ENCODE results near the gene SLC30A3.

SLC30A3 gene

GRCh38 chr2:27225526-27225925 is 37.3 kb downstream of the SLC30A3 start:
- DNase-seq: no peak

- no peak for DNase-seq
Measured at GRCh38 chr2:27223416-27223815, 39.4 kb downstream of the SLC30A3 start.

- DNase-seq: no peak
Measured at GRCh38 chr2:27222407-27222806, 40.4 kb downstream of the SLC30A3 start.

DNA sequence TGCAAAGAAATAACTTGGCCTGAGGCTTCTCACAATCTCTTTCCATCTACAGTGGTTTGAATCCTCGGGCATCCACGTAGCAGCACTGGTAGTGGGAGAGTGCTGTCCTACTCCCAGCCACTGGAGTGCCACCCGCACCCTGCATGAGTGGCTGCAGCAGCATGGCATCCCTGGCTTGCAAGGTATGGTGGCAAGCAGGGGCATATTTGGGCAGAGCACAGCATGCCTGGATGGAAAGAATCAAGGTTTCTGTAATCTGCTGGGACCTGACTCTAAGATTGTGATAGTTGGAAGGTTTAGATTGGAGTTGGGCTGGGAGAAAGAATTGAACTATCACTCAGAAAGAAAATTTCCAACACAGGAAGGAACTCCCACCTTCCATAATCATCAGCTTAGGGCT is 41.7 kb downstream of the SLC30A3 start:
- DNase-seq: no peak

DNA sequence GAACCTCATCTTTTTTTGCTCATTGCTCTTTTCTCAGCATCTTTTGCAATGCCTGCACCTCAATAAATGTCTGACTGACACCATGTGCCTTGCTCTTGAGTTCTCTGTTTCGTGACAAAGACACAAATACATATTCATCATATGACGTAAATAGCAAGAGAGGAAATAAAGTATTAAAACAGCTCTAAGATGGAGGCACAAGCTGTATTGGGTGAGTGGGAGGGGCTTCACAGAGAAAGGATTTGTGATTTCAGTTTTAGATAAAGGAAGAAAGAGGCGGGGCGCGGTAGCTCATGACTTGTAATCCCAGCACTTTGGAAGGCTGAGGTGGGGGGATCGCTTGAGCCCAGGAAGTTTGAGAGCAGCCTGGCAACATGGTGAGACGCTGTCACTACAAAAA is 42.8 kb downstream of the SLC30A3 start:
- DNase-seq: no peak

DNA sequence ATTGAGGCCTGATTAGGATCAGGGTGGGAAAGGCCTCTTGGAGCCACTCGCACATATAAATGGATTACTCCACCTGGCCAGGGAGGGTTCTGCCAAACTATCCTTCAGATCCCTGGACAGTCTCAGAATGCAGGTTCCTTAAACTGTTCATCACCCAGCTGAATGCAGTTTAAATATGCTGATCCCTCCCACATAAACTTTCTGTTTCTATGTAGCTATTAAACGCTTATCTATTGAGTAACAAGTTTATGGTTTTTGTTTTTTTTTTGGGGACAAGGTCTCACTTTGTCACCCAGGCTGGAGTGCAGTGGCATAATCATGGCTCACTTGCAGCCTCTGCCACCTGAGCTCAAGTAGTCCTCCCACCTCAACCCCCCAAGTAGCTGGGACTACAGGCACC is 43.8 kb downstream of the SLC30A3 start:
- DNase-seq: no peak

- no peak for DNase-seq
Measured at GRCh38 chr2:27218614-27219013, 44.2 kb downstream of the SLC30A3 start.

GRCh38 chr2:27217173-27218121 is 45.4 kb downstream of the SLC30A3 start, which contains the start of gene CAD:
Gene CAD, plus strand, starts transcription at chr2:27217369. Its CDS starts 183 bp downstream, at chr2:27217552.
- DNase-seq: peak; percentile 86 to 91

GRCh38 chr2:27216416-27217137 is 46.3 kb downstream of the SLC30A3 start:
- no peak for DNase-seq

DNA sequence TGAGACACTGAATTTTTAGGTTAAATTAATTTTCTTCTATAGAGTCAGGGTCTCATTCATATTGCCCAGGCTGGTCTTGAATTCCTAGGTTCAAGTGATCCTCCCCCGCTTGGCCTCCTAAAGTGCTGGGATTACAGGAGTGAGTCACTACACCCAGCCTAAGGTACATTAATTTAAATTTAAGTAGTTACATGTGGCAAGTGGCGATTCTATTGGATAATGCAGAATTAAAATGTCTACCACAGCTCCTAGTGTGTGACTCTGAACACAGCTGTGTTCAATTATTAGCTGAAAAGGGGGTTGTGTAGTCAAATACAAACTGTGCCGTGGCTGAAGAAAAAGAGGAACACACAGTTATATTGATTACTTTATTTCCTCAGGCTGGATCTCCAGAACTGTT is 47.9 kb downstream of the SLC30A3 start:
- DNase-seq: no peak

GRCh38 chr2:27212626-27213471 is 50.0 kb downstream of the SLC30A3 start:
- DNase-seq: peak; percentile 52 to 53

GRCh38 chr2:27211943-27212625 is 50.8 kb downstream of the SLC30A3 start, which contains the start of the genes ATRAID and SLC5A6:
Gene ATRAID, plus strand, starts transcription at chr2:27212041. Its CDS starts 328 bp downstream, at chr2:27212369.
Gene SLC5A6, minus strand, starts transcription at chr2:27212268. Its CDS starts 4,618 bp downstream, at chr2:27207650.
- peak; percentile 85 to 88 for DNase-seq

DNA sequence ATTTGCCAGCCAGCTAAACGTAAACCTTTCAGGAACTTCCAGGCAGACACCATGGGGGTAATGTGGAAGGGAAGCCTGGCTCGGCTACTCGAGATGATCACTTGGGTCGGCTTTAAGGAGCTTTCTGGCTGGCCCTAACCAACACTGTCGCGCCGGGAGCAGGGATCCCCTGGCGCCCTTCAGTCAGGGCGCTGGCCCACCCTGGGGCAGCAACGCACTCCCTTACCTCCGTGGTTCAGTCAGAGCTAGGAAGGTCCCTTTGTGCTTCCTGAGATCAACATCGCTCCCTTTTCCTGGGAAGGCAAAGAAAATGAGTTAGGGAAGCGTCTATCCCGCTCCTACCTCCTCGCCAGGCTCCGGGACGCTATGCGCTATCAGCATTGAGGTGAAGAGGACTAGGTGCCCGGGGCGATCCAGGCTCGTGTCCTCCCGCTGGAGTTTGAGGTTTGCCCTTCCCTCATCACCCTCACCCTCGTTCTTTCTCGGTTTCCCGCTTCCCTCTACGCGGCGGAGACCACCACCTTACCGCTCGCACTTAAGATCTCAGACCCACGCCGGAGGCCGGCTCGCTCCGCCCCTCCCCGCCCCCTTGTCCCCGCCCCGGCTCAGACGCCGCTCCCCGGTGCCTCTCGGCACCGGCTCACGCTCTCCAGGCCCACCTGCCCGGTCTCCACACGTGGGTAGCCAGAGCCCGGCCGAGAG is 51.5 kb downstream of the SLC30A3 start:
- peak; percentile 37 to 61 for DNase-seq

- peak; percentile 9 to 21 for DNase-seq
Measured at GRCh38 chr2:27209621-27210401, 53.0 kb downstream of the SLC30A3 start.

DNA sequence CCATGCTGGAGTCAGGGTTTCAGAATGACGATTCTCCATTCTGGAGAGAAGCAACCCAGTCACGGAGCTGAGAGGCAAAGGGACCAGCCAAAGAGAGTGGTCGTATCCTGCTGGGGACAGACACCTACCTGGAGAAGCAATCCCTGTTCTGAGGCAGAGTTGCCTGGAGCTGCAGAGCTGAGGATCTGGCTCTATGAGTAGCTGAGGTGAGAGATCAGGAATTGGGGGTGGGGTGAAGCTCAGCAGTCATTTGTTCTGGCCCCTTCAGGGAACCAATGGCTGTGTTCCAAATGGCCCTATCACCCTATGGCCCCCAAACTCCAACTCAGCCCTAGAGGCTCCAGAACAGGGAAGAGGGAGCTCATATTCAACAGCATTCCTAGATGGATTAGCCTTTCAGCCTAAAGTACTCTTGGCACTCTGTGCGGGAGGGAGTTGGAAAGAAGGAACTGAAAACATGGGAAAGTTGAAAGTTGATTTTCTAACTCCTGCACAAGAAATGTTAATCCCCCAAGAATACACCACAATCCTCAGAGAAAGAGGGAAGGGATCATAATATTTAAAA is 54.3 kb downstream of the SLC30A3 start:
- no peak for DNase-seq

DNA sequence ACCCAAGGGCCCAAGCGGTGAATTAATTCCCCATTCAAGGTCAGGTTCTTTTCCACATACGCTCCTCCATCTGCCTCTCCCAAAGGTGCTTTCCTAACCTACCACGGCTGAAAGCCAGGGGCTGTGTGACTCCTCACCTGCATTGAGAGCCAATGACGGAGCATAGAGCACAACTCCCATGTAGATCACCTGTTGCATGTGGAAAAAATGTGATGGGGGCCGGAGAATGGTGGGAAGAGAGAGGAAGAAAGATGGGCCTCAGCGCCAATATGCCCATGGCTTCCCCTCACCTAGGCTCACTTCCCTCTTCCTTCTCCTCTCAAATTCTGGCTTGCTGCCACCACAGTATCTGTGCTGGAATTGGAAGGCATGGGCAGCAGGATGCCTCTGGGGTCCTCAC is 56.5 kb downstream of the SLC30A3 start:
- no peak for DNase-seq

DNA sequence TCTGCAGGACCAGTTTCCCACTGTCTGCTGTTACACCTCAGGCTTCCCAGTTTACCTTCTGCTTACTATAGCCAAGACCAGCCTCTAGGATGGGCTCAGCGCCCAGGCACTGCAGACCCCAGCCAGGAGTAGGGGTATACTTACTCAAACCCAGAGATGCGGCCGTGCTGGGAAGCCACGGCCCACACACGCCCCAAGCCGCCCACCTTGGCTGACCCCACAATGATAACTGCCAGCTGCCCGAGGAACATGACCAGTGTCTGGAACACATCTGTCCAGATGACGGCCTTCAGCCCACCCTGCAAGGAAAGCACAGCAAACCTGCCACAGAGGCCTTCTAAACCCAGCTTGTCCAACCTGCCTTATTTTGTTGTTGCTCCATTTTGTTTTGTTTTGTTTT is 57.6 kb downstream of the SLC30A3 start:
- DNase-seq: no peak

DNA sequence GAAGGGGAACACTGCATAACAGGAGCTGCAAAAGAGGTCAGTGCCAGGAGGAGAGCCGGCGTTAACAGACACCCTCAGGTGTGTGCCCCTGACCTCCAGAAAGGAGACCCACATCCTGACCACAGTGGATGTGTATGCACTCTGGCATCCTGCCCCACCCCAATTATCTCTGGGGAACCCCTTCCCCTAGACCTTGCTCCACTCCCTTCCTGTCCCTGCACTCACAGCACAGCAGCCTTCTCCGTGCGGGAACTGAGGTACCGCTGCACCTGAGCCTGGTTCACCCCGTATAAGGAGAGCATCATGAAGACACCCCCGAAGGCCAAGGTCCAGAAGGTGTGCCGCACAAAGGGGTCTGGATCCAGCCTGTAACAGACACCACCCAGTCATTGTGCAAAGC is 58.3 kb downstream of the SLC30A3 start:
- DNase-seq: no peak

GRCh38 chr2:27203741-27204140 is 59.1 kb downstream of the SLC30A3 start:
- no peak for DNase-seq

Data from Kasumi-1 (cell line).